NCI-H526 treated with DMSO at 0.1 percent for 48 hours (cell line): ENCODE measurements around the gene MACIR.
A peak's percentile ranks its signal among the peaks of the same experiment; 100 is the strongest.

Experiments used
- DNase-seq: peaks from one replicate; lab custom pipeline; 2025; lab: John Stamatoyannopoulos, UW

Gene MACIR

DNA sequence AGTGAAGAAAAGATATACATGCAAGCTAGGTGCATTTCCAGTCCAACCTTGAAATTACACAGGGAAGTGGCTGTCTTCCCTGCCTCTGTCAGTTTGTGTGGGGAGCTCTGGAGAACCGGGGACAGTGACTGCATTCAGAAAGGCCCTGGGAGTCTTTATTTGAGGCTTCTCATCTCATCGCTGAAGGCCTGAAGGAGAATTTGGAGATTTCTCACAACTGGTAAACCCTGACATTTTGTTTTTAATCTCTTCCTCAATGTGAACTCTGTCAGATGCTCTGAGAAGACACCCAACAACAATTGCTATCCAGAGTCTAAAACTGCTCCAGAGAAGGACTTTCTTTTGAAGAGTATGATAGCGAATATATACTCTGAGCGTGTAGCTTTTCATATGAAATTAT, 33.0 kb downstream of the MACIR start:
- DNase-seq, result no peak

GRCh38 chr5:103293099-103293498, 34.5 kb downstream of the MACIR start:
- DNase-seq, result no peak

DNA sequence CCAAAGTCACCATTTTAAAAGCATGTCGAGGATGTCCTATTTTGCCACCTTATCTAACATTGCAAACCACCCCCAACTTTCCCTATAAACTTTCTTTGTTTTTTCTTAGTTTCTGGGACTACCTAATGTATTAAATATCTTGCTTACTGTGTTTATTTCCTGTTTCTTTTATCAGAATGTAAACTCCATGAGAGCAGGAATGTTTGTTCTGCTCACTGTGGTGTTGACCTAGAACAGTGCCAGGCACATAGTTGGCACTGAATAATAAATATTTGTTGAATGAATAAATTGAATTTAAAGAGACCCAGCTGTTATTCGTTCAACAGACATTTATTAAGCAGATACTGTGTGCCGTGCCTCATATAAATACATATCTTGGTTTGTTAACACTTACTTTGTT, 35.2 kb downstream of the MACIR start:
- no peak for DNase-seq

DNA sequence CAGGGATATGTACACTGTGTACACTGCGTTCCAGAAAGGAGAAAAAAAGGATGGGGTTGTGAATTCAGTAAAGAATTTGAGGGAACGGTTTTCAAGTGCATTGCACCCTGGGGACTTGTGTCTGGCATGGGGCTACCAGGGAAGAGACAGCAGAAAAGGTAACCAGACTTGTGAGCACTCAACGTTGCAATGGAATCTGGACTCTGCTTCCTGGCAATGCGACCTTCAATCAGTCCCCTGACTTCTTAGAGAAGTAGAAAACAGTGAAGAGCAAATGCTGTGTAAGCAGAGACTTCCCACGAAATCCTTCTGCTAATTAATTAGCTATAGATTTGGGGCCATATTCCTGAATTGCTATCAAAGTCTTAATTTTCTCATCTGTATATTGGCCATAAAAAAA, 36.3 kb downstream of the MACIR start:
- DNase-seq, result no peak

DNA sequence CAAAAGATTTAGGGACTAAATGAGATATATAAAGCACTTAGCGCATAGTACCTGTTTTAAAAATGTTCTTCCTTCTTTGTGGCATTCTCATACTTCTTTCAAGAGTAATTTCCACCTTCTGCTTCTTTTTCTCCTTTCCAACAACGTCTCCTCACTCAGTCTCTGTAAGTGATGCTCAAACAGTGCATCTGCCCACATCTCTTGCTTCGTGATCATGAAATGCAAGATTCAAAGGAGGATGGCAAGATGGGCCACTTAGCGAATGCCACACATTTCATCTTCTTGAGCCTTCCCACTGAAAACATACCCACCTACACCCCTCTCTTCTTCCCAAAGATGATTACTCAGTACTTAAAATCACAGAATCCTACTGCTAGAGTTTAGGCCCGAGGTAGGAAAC, 36.9 kb downstream of the MACIR start:
- DNase-seq, result no peak

DNA sequence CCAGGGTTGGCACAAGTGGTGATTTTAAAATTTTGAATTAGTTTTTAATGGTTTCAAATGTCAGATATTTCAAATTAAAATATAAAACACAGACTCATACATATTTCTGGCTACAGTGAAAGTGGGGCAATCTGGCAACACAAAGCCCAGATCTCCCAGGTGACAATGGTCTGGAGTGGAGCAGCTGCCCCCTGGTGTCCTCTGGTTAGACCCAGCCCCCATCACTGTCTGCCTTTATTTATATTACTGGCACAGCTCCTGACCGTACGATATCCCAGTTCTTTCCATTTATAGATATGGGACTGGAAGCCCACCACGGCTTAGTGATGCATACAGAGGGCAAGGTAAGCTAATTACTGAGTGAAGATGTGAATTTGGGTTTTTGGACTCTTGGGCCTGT, 37.3 kb downstream of the MACIR start:
- no peak for DNase-seq

DNA sequence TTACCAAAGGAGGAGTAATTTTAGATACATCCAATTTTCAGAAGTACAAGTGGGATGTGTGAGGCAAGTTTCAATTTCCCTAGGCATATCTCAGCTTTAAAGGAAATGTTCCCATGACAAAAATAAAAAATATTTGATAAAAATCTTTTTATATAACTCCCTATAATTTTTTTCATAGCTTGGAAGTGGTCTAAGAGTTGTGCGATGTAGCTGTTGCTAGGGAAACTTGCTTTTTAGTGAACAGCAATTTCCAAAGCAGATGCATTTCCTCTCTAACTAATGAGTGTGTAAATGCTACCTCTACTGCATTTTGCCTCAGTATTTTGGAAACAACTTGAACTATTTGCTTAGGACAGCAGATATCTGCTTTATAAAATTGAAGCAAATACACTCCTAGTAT, 39.6 kb downstream of the MACIR start:
- DNase-seq, result no peak

- DNase-seq, result peak; percentile 43
Observed at GRCh38 chr5:103298607-103299188, 40.1 kb downstream of the MACIR start.

GRCh38 chr5:103305809-103306208, 47.2 kb downstream of the MACIR start:
- DNase-seq, result no peak

DNA sequence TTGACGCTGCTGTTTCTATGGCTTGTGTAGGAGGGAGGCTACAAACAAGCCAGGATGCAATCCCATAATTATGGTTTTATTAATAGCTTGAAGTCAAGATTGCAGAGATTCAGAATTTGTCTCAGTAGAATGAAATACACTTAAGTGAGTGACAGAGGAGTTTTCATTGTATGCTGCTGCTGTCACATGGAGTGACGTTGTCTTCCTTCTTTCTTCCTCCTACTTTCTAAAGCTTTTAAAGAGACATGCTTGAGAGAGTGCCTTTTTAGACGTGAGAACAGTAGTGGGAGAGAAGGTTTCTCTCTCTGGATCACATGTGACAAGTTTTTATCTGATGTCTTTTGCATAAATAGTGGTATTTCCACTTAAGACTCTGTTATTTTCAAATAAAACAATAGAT, 48.9 kb downstream of the MACIR start:
- no peak for DNase-seq

- no peak for DNase-seq
Observed at GRCh38 chr5:103308774-103309173, 50.2 kb downstream of the MACIR start.

DNA sequence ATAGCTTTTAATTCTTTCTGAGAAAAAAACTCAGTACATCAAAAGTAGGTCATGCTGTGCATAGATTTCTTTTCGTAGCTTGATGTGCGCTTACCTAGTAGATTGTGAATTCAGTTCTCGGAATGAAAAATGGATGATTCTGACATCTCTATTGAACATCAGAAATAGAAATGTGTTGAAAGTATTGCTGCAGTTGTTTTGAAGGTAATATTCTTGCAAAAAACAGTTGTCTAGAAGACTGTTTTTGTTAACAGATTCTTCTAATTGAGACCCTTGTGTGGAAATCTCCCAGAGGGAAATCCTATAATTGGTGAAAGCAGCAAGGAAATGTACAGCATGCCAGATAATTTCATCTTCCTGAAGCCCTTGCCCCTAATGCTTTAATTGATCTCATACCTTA, 54.5 kb downstream of the MACIR start:
- DNase-seq, result no peak

GRCh38 chr5:103315455-103315854, 56.9 kb downstream of the MACIR start:
- DNase-seq, result no peak

DNA sequence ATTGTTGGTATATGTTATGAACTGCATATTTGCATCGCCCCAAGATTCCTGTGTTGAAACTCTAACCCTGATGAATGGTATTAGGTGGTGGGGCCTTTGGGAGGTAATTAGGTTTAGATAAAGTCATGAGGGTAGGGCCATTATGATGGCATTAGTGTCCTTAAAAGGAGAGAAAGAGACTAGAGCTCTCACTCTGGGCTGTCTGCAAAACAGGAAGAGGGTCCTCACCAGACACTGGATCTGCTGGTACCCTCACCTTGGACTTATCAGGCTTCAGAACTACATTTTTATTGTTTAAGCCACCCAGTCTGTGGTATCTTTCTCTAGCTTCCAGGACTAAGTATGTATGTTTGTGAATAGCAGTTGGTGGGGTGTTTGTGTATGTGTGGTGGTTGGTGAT, 68.9 kb downstream of the MACIR start:
- DNase-seq, result no peak

GRCh38 chr5:103327893-103328292, 69.3 kb downstream of the MACIR start:
- no peak for DNase-seq
